NCI-H345 (cell line): ENCODE measurements around the gene OR5A1.
"Not testable (repeated sequence)": the region's sequence is repeated elsewhere in the genome, so short reads cannot be mapped to it uniquely, and the experiment has no call there.

Source experiments
- DNase-seq: peaks from one replicate; lab custom pipeline; 2025; lab: John Stamatoyannopoulos, UW

Gene OR5A1

DNA sequence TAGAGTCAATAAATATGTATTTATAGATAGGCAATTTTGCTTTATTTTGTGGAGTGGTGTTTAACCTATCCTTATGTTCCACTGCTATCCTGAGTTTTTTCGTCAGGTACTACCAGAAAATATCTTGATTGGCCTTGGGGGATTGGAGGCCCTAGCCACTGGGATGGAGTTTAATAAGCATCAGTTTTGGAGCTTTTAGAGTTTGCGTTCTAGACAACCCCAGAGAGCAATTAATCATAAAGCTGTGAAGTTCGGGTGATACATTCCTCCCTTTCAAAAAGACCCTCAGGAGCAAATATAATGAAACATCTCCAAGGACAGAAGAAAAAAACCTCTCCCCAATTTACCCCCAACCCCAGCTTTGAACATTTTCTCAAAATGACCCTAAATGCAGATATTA, at the start of gene OR5A1:
Gene OR5A1 (plus strand): TSS at position 301 of the 400 bp plus-strand sequence. CDS start 6,700 bp downstream, outside the sequence.
- DNase-seq = no peak

DNA sequence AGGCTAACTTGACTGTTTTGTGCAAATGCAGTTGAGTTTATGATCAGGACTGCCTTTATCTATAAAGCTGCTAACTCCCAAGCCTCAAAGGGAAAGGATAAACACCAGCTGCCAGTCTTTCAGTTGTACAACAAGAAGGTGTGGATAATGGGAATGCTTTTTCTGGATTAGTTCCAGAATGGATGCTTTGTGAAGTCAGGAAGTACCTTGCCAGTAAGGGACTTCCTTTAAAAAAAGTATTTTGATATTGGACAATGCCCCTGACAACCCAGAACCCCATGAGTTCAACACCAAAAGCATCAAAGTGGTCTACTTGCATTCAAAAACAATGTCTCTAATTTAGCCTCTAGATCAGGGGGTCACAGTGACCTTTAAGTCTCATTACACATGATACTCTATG, 42.1 kb upstream of the OR5A1 start:
- DNase-seq = peak; percentile 30

GRCh38 chr11:59400461-59401261, 35.6 kb upstream of the OR5A1 start:
- no peak for DNase-seq

DNA sequence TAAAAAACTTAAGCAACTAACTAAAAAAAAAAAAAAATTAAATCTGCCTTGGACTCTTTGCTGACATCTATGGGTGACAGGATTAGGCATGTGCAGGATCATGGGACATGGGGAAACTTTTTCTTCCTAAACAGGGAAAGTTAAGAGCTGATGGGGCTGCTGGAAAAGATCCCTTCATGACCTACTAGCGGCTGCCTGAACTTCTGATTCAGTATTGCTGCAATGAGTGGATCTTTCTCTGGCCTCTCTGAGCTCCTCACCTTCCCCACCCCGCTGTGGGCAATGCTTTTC, 35.1 kb upstream of the OR5A1 start:
- DNase-seq = no peak

- DNase-seq = no peak
Observed at GRCh38 chr11:59403546-59403945, 32.7 kb upstream of the OR5A1 start.

DNA sequence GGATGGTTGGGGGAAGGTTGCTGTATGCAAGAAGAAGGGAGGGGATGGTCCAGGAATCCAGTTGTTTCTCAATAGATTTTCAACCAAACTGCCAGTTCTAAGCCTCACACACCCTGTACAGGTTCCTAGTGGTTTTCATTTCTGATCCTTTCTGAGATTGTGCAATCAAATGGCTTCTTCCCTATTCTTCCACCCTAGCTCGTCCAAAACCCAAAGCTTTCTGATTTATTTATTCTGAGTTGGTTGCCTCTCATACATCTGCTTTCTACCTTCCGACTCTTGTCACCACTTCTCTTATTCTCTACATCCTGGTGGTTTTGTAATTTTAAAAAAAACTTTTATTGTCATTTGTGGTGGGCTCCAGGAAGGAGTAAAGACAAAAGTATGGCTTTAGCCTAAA, 22.6 kb upstream of the OR5A1 start:
- DNase-seq = no peak

DNA sequence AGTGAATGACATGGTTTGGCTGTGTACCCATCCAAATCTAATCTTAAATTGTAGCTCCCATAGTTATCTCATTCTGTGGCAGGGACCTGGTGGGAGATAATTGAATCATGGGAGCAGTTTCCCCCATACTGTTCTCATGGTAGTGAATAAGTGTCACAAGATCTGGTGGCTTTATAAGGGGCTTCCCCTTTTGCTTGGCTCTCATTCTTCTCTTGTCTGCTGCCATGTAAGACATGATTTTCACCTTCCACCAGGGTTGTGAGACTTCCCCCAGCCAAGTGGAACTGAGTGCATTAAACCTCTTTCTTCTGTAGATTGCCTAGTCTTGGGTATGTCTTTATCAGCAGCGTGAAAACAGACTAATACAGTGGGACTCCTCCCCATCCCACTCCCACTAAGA, 21.2 kb upstream of the OR5A1 start:
- no peak for DNase-seq

- DNase-seq = no peak
Observed at GRCh38 chr11:59416613-59417012, 19.7 kb upstream of the OR5A1 start.

- no peak for DNase-seq
Observed at GRCh38 chr11:59417023-59417422, 19.2 kb upstream of the OR5A1 start.

GRCh38 chr11:59418156-59418555, 18.1 kb upstream of the OR5A1 start:
- DNase-seq = no peak

GRCh38 chr11:59423835-59424234, 12.4 kb upstream of the OR5A1 start:
- no peak for DNase-seq

DNA sequence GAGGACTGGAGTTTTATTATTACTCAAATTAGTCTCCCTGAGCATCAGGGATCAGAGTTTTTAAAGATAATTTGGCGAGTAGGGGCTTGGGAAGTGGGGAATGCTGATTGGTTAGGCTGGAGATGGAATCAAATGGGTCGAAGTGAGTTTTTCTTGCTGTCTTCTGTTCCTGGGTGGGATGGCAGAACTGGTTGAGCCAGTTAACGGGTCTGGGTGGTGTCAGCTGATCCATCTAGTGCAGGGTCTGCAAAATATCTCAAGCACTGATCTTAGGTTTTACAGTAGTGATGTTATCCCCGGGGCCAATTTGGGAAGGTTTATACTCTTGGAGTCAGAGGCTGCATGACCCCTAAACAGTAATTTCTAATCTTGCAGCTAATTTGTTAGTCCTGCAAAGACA, 11.1 kb upstream of the OR5A1 start:
- DNase-seq = no peak

GRCh38 chr11:59426361-59427067, 9.8 kb upstream of the OR5A1 start, which contains the start of gene OR5A2:
TSS of gene OR5A2 (minus strand) at chr11:59426413. CDS start at chr11:59422953, 3,460 bp downstream.
- peak; percentile 10 for DNase-seq

DNA sequence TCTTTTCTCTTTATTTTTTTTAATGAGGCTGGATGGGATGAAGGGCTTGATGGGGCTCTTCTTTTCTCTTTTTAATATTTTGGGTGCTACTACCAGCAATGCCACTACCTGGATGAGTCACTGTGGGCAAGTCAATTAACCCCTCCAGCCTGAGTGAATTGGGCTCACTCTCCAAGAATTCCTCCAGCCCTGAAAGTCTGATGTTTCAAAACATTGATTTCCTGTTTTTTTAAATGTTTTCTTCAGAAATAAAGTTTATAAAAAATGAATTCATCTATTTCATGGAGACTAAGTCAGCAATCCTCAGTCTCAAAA, 9.2 kb upstream of the OR5A1 start:
- DNase-seq = no peak

- DNase-seq = peak; percentile 64
Observed at GRCh38 chr11:59429924-59430516, 6.2 kb upstream of the OR5A1 start.

- DNase-seq = no peak
Observed at GRCh38 chr11:59437770-59438169, 1.5 kb downstream of the OR5A1 start.

GRCh38 chr11:59445624-59446023, 9.4 kb downstream of the OR5A1 start:
- not testable (repeated sequence) for DNase-seq

DNA sequence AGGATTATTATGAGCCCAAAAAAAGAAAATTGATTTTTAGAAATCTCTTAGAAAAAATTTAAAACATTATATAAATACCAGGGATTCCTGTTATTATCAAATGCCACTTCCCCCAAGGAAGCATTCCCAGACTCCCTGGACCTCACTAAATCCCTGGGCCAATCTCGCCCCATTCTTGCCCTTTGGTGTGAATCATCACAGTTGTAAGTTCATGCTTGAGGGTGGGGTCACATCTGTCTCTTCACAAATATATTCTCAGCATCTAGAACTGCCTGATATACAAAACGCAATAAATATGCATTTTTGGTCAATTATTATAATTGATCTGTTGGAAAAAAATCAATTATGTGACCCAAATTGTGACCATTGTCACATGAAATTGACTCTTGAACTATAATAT, 12.2 kb downstream of the OR5A1 start:
- DNase-seq = no peak

DNA sequence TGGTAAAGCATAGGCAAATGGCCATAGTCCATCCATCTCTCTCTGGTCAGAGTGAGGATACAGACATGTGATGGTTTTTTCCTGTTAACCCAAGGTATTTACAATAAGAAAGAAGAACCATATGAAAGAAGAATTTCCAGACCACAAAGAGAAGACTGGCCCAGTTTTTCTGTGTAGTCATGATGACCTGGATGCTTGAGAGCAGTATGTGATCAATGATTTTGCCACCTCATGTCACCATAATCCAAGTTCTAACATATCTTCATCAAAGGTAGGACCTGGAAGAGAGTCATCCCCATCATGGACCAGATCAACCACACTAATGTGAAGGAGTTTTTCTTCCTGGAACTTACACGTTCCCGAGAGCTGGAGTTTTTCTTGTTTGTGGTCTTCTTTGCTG, 20.4 kb downstream of the OR5A1 start, which contains the start of gene OR4D6:
Gene OR4D6 (plus strand): TSS at position 301 of the 400 bp plus-strand sequence. CDS start 0 bp downstream, at position 301.
- DNase-seq = no peak

DNA sequence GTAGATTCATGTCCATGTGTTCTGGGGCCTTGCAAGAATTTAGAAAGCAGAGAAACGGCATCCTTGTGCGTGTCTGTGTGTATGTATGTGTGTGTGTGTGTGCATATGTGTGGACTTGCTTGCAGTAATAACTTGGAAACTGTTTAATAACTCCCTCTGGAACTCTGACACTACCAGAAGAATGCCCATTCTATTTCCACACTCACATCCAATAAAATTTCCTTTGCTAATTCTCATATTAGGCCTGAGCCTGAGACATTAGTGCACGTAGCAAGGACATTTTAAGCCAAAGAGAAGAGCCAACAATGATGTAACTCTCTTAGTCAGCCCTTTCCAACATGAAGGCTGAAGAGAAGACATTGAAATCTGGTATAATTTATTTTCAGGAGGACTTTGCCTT, 23.6 kb downstream of the OR5A1 start:
- DNase-seq = no peak

DNA sequence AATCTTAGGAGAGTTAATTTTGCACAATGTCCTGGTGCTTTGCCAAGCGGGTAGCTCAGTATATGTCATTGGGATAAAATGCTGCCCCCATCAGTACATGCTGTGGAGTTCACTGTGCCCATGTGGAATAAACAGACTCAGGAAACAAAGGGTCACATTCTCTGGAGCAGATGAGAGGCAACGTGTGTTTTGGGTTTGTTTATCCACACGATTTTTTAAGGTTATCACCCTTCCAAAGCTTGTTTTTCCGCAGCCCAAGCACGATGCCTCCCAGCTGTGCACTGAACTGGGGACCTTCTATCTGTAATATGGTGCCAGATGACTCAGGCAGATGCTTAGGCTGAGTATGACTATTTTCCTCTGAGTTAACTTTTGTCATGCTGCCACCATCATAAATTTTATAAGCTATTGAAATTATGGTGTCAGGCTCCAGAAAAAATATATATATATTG, 26.9 kb downstream of the OR5A1 start:
- no peak for DNase-seq

GRCh38 chr11:59473015-59473414, 36.7 kb downstream of the OR5A1 start, which contains the start of gene OR4D10:
TSS of gene OR4D10 (plus strand) at chr11:59473315. CDS start at chr11:59477430, 4,115 bp downstream.
- DNase-seq = no peak

DNA sequence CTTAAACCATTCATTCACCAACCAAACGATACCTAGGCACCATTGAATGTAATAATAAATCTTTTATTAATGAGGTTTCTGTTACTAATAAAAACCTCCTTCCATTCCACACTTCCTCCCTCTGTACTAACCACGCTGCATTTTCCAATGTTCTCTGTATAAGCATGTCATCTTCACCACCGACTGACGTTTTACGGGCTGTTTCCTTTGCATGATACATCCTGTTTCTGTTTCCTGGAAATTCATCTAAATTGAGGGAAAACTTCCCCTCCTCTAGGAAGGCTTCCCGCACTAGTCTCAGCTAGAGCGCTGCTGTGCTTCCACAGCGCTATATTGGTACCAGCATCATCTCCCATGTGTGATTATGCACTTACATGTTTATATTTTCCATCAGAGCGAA, 38.9 kb downstream of the OR5A1 start:
- no peak for DNase-seq
